HEK293 (cell line): ENCODE data around the gene HCFC1.

ENCODE experiments used
- CTCF ChIA-PET: fragments of 350-600 bp; formaldehyde crosslinking; extraction: SDS; loops from one replicate; lab custom pipeline; 2021; ENCODE audit warnings: antibody characterized with exemption; lab: Yijun Ruan, JAX
- POLR2A ChIA-PET: fragments of 300-600 bp; formaldehyde crosslinking; extraction: SDS; loops from one replicate; lab custom pipeline; 2020; ENCODE audit warnings: antibody characterized with exemption, inconsistent platforms; lab: Yijun Ruan, JAX
- H3K27ac ChIP-seq: fragments of 200-500 bp; sonication (Bioruptor generic); 2 replicates; pipeline ENCODE4 v1.5.1; 2014; ENCODE audit warnings: low read depth, low read length, control low read depth, inconsistent platforms; ENCODE audit errors: extremely low read depth
- H3K36me3 ChIP-seq, 2 experiments: fragments of 200-500 bp in 1 of 2; sonication (Bioruptor generic) in 1 of 2; 1 replicate in 1 of 2; 2 replicates in 1 of 2; pipeline ENCODE4 v1.5.1; 2014 to 2017; ENCODE audit warnings: inconsistent platforms in 2 of 2, low read length in 2 of 2; ENCODE audit not compliant: control insufficient read depth in 2 of 2, insufficient read depth in 1 of 2
- H3K4me1 ChIP-seq: fragments of 200-500 bp; sonication (Bioruptor generic); 2 replicates; pipeline ENCODE4 v1.5.1; 2014; ENCODE audit warnings: mild to moderate bottlenecking, low read length, inconsistent platforms; ENCODE audit not compliant: control insufficient read depth, insufficient read depth
- H3K4me3 ChIP-seq: 2 replicates; pipeline ENCODE4 v1.5.1; 2011; ENCODE audit warnings: low read depth, mild to moderate bottlenecking, control low read depth, low read length, moderate library complexity
- H3K9me3 ChIP-seq: fragments of 200-500 bp; sonication (Bioruptor generic); 2 replicates; pipeline ENCODE4 v1.5.1; 2014; ENCODE audit warnings: low read depth, low read length, inconsistent platforms; ENCODE audit not compliant: control insufficient read depth, insufficient read depth
- FEZF1 ChIP-seq: fragments of 450-650 bp; formaldehyde crosslinking; IDR thresholded peaks from 2 replicates; pipeline ENCODE4 v1.5.1; 2016; ENCODE audit warnings: missing biosample characterization, missing genetic modification characterization
- IKZF3 ChIP-seq: fragments of 450-650 bp; IDR thresholded peaks from 2 replicates; pipeline ENCODE4 v1.5.0; 2018; ENCODE audit warnings: missing biosample characterization, mild to moderate bottlenecking, missing genetic modification characterization, moderate library complexity
- KLF1 ChIP-seq: fragments of 450-650 bp; formaldehyde crosslinking; IDR thresholded peaks from 2 replicates; pipeline ENCODE4 v1.5.1; 2016; ENCODE audit warnings: missing biosample characterization, missing genetic modification characterization
- MYNN ChIP-seq: fragments of 450-650 bp; formaldehyde crosslinking; IDR thresholded peaks from 2 replicates; pipeline ENCODE4 v1.5.1; 2016; ENCODE audit warnings: missing biosample characterization, missing genetic modification characterization, borderline replicate concordance
- REPIN1 ChIP-seq: fragments of 450-650 bp; formaldehyde crosslinking; IDR thresholded peaks from 2 replicates; pipeline ENCODE4 v1.5.1; 2017; ENCODE audit warnings: missing biosample characterization, missing genetic modification characterization, low read depth
- SP3 ChIP-seq: fragments of 450-650 bp; formaldehyde crosslinking; IDR thresholded peaks from 2 replicates; pipeline ENCODE4 v1.5.1; 2016; ENCODE audit warnings: missing biosample characterization, missing genetic modification characterization
- ZBTB7A ChIP-seq: fragments of 450-650 bp; formaldehyde crosslinking; IDR thresholded peaks from 2 replicates; pipeline ENCODE4 v1.5.1; 2016; ENCODE audit warnings: low read depth, missing biosample characterization, missing genetic modification characterization
- ZEB2 ChIP-seq: fragments of 450-650 bp; formaldehyde crosslinking; IDR thresholded peaks from 2 replicates; pipeline ENCODE4 v1.5.1; 2016; ENCODE audit warnings: missing biosample characterization, missing genetic modification characterization
- ZNF394 ChIP-seq: fragments of 450-650 bp; formaldehyde crosslinking; IDR thresholded peaks from 2 replicates; pipeline ENCODE4 v1.5.1; 2016; ENCODE audit warnings: missing biosample characterization, missing genetic modification characterization, mild to moderate bottlenecking, moderate library complexity, borderline replicate concordance
- ZNF530 ChIP-seq: fragments of 450-650 bp; formaldehyde crosslinking; IDR thresholded peaks from 2 replicates; pipeline ENCODE4 v1.5.1; 2016; ENCODE audit warnings: low read depth, missing biosample characterization, missing genetic modification characterization
- ZNF561 ChIP-seq: fragments of 450-650 bp; IDR thresholded peaks from 2 replicates; pipeline ENCODE4 v1.5.1; 2018; ENCODE audit warnings: missing biosample characterization, missing genetic modification characterization, borderline replicate concordance
- ZNF571 ChIP-seq: fragments of 450-650 bp; formaldehyde crosslinking; IDR thresholded peaks from 2 replicates; pipeline ENCODE4 v1.5.0; 2017; ENCODE audit warnings: missing biosample characterization, missing genetic modification characterization
- ZNF776 ChIP-seq: fragments of 450-650 bp; formaldehyde crosslinking; IDR thresholded peaks from 2 replicates; pipeline ENCODE4 v1.5.0; 2017; ENCODE audit warnings: missing biosample characterization, missing genetic modification characterization, borderline replicate concordance
- ZNF830 ChIP-seq: fragments of 450-650 bp; IDR thresholded peaks from 2 replicates; pipeline ENCODE4 v1.5.0; 2018; ENCODE audit warnings: missing biosample characterization, missing genetic modification characterization, low read depth, mild to moderate bottlenecking, moderate library complexity
- TF ChIP-seq, protein P1 (sequence below): fragments of 450-650 bp; formaldehyde crosslinking; IDR thresholded peaks from 2 replicates; pipeline ENCODE4 v1.5.1; 2016; ENCODE audit warnings: missing biosample characterization, missing genetic modification characterization
- TF ChIP-seq, protein P2 (sequence below): fragments of 450-650 bp; formaldehyde crosslinking; conservative IDR thresholded peaks from 2 replicates; pipeline ENCODE4 v1.5.1; 2016; ENCODE audit warnings: low read depth, missing biosample characterization, missing genetic modification characterization
- TF ChIP-seq, protein P3 (sequence below): fragments of 450-650 bp; formaldehyde crosslinking; IDR thresholded peaks from 2 replicates; pipeline ENCODE4 v1.5.1; 2016; ENCODE audit warnings: missing biosample characterization, missing genetic modification characterization
- TF ChIP-seq, protein P4 (sequence below): fragments of 450-650 bp; formaldehyde crosslinking; IDR thresholded peaks from 2 replicates; pipeline ENCODE4 v1.5.1; 2016; ENCODE audit warnings: missing biosample characterization, missing genetic modification characterization
- TF ChIP-seq, protein P5 (sequence below): fragments of 450-650 bp; formaldehyde crosslinking; conservative IDR thresholded peaks from 2 replicates; pipeline ENCODE4 v1.5.1; 2016; ENCODE audit warnings: low read depth, missing biosample characterization, missing genetic modification characterization

The HCFC1 gene

DNA sequence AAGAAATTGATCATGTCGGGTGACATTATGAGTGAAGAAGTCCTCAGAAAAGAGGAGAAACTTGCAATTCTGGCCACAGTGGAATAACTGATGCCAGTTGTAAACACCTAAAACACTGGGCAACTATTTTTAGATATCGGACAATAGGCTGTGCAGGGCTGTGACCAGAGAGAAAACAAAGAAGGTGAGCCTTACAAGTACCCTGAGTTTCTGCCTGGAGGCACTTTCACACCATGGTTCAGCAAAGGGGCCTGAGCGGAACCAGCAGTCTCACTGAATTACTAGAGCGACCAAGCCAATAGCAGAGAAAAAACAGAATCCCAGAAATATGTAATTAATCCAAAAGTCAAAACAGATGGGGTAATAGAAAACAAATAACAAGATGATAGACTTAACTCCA lies 36.9 kb upstream of the HCFC1 start:
- H3K9me3 ChIP-seq = no peaks in the 10 kb centered on the region
- no peaks in the 10 kb centered on the region for H3K4me1 ChIP-seq
- H3K36me3 ChIP-seq = peaks cover 3 to 44% of the 10 kb centered on the region in 2 experiments; a peak in 2 of 3 replicates
- no peak overlapping the region for H3K4me3 ChIP-seq
- H3K27ac ChIP-seq = no peak overlapping the region
- ChIA-PET POLR2A (interaction anchor here (0.8 to 2.0 kb wide), 3 partner anchors 10 to 40 kb away, joined by 3 to 5 read pairs (median 3); partner anchors contain the start of gene TMEM187), CTCF (no interaction called here)
- TF ChIP-seq ZNF530 (tag by site-specific recombination) (no peak), ZNF394 (tag by site-specific recombination) (no peak), ZNF830 (tag by site-specific recombination) (no peak), ZNF571 (tag by site-specific recombination) (no peak), KLF1 (tag by site-specific recombination) (no peak), FEZF1 (tag by site-specific recombination) (no peak), MYNN (tag by site-specific recombination) (no peak), ZNF561 (tag by site-specific recombination) (no peak), ZNF776 (tag by site-specific recombination) (no peak), REPIN1 (tag by site-specific recombination) (no peak), ZEB2 (tag by site-specific recombination) (no peak), IKZF3 (tag by site-specific recombination) (no peak), ZBTB7A (tag by site-specific recombination) (no peak), SP3 (tag by site-specific recombination) (no peak)
- TF ChIP-seq, protein P1, sequence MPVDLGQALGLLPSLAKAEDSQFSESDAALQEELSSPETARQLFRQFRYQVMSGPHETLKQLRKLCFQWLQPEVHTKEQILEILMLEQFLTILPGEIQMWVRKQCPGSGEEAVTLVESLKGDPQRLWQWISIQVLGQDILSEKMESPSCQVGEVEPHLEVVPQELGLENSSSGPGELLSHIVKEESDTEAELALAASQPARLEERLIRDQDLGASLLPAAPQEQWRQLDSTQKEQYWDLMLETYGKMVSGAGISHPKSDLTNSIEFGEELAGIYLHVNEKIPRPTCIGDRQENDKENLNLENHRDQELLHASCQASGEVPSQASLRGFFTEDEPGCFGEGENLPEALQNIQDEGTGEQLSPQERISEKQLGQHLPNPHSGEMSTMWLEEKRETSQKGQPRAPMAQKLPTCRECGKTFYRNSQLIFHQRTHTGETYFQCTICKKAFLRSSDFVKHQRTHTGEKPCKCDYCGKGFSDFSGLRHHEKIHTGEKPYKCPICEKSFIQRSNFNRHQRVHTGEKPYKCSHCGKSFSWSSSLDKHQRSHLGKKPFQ = no peak
- TF ChIP-seq, protein P2, sequence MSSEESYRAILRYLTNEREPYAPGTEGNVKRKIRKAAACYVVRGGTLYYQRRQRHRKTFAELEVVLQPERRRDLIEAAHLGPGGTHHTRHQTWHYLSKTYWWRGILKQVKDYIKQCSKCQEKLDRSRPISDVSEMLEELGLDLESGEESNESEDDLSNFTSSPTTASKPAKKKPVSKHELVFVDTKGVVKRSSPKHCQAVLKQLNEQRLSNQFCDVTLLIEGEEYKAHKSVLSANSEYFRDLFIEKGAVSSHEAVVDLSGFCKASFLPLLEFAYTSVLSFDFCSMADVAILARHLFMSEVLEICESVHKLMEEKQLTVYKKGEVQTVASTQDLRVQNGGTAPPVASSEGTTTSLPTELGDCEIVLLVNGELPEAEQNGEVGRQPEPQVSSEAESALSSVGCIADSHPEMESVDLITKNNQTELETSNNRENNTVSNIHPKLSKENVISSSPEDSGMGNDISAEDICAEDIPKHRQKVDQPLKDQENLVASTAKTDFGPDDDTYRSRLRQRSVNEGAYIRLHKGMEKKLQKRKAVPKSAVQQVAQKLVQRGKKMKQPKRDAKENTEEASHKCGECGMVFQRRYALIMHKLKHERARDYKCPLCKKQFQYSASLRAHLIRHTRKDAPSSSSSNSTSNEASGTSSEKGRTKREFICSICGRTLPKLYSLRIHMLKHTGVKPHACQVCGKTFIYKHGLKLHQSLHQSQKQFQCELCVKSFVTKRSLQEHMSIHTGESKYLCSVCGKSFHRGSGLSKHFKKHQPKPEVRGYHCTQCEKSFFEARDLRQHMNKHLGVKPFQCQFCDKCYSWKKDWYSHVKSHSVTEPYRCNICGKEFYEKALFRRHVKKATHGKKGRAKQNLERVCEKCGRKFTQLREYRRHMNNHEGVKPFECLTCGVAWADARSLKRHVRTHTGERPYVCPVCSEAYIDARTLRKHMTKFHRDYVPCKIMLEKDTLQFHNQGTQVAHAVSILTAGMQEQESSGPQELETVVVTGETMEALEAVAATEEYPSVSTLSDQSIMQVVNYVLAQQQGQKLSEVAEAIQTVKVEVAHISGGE (tag by site-specific recombination) = no peak
- TF ChIP-seq, protein P3, sequence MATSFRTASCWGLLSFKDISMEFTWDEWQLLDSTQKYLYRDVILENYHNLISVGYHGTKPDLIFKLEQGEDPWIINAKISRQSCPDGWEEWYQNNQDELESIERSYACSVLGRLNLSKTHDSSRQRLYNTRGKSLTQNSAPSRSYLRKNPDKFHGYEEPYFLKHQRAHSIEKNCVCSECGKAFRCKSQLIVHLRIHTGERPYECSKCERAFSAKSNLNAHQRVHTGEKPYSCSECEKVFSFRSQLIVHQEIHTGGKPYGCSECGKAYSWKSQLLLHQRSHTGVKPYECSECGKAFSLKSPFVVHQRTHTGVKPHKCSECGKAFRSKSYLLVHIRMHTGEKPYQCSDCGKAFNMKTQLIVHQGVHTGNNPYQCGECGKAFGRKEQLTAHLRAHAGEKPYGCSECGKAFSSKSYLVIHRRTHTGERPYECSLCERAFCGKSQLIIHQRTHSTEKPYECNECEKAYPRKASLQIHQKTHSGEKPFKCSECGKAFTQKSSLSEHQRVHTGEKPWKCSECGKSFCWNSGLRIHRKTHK (tag by site-specific recombination) = no peak
- TF ChIP-seq, protein P4, sequence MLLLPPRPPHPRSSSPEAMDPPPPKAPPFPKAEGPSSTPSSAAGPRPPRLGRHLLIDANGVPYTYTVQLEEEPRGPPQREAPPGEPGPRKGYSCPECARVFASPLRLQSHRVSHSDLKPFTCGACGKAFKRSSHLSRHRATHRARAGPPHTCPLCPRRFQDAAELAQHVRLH (tag by site-specific recombination) = no peak
- TF ChIP-seq, protein P5, sequence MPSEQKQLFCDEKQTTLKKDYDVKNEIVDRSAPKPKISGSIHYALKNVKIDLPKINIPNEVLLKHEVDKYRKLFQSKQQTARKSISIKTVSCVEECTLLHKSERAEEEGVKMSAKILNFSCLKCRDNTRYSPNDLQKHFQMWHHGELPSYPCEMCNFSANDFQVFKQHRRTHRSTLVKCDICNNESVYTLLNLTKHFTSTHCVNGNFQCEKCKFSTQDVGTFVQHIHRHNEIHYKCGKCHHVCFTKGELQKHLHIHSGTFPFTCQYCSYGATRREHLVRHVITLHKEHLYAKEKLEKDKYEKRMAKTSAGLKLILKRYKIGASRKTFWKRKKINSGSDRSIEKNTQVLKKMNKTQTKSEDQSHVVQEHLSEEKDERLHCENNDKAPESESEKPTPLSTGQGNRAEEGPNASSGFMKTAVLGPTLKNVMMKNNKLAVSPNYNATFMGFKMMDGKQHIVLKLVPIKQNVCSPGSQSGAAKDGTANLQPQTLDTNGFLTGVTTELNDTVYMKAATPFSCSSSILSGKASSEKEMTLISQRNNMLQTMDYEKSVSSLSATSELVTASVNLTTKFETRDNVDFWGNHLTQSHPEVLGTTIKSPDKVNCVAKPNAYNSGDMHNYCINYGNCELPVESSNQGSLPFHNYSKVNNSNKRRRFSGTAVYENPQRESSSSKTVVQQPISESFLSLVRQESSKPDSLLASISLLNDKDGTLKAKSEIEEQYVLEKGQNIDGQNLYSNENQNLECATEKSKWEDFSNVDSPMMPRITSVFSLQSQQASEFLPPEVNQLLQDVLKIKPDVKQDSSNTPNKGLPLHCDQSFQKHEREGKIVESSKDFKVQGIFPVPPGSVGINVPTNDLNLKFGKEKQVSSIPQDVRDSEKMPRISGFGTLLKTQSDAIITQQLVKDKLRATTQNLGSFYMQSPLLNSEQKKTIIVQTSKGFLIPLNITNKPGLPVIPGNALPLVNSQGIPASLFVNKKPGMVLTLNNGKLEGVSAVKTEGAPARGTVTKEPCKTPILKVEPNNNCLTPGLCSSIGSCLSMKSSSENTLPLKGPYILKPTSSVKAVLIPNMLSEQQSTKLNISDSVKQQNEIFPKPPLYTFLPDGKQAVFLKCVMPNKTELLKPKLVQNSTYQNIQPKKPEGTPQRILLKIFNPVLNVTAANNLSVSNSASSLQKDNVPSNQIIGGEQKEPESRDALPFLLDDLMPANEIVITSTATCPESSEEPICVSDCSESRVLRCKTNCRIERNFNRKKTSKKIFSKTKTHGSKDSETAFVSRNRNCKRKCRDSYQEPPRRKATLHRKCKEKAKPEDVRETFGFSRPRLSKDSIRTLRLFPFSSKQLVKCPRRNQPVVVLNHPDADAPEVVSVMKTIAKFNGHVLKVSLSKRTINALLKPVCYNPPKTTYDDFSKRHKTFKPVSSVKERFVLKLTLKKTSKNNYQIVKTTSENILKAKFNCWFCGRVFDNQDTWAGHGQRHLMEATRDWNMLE (tag by site-specific recombination) = no peak
